Measurements from ENCODE around the gene KLHL29.

- TF ChIP-seq CTCF (conservative IDR thresholded peaks at IDR 0.05), result no peak
- no peak for TF ChIP-seq ZFX (IDR thresholded peaks at IDR 0.05)
Observed at GRCh38 chr2:23505984-23506380, 121.0 kb downstream of the KLHL29 start.
